ENCODE results near the gene UGT1A10.

DNA sequence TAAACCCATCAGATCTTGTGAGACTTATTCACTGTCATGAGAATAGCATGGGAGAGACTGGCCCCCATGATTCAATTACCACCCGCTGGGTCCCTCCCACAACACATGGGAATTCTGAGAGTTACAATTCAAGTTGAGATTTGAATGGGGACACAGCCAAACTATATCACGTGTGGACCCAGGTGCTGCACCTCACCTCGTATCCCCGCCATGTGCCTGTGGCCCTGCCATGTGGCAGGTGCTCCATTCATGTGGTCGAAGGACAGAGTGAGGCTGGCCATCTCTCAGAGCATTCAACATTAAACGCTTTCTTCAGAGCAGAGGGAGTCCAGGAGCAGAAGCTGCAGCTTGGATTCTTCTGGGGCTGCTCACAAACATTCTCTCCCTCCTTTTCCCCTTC, 174.1 kb downstream of the UGT1A10 start:
- no peak for TF ChIP-seq POLR2AphosphoS5 (IDR thresholded peaks at IDR 0.05; ENCODE audit: low read depth, low read length)
- TF ChIP-seq POLR2A (IDR thresholded peaks at IDR 0.05; ENCODE audit: low read depth, low read length): no peak
